ENCODE data around the gene NTF4.
"Not testable (repeated sequence)": the region's sequence is repeated elsewhere in the genome, so short reads cannot be mapped to it uniquely, and the experiment has no call there.

Gene NTF4

DNA sequence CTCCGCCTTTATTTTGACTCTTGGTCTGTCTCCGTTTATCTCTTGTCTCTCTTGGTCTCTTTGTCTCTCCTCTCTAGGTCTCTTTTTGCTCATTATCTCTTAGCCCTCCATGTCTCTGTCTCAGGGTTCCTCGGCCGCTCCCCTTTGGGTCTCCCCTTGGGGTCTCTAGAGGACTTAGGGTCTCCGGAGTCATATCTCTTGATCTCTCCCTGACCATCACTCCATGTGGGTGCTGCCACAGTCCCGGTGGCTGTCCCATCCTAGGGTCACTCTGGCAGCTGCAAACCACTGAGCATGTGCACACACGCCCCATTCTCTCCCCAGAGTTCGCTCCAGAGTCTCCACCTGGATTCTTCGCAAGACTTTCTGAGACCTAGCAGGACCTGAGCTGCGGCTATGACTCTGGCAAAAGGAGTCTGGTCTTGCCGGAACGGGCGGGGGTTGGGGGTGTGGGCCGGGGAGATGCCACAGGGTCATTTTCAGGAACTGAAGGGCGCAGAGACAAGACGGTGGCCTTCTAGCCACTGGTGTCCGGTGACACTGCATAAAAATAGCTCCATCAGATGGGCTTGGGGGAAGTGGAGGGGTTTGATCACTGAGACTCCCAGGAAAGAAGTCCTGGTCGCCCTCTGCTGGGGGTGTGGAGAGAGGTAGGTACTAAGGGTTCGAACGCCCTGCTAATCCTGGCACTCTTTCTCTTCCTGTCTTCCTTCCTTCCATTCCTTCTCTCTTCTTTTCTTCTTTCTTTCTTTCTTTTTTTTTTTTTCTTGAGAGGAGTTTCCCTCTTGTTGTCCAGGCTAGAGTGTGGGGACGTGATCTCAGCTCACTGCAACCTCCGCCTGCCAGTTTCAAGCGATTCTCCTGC, 9.1 kb upstream of the NTF4 start:
- no peak overlapping the region for H3K4me3 ChIP-seq (ENCODE audit: low read length)
- no peak for TF ChIP-seq ZNF274 (IDR thresholded peaks at IDR 0.05; ENCODE audit: low read depth, low read length)

DNA sequence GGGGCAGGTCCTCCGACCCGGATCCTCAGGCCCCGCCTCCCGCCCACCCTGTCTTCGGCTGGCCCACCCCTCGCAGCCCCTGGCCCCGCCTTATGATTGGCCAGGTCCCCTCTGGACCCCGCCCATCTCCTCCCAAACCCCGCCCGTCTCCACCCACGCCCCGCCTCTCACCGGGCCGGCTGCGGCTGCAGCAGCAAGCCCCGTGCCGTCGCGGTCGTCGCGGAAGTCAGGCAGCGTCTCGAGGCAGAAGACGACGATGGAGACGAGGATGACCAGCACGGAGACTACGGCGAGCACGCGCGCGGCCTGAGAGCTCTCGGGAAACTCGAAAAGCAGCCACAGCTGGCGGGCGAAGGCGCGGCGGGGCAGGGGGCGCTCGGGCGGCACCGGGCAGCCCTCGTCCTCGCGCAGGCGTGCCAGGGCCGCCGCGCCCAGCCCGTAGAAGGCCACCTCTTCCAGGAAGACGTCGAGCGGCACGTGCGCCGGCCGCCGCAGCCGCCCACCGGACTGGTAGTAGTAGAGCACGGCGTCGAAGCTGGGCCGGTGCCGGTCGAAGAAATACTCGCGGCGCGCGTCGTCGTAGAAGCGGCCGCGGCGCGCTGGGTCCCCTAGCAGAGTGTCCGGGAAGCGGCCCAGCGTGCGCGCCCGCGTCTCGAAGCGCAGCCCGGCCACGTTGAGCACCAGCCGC, 7.4 kb upstream of the NTF4 start:
- H3K4me3 ChIP-seq (ENCODE audit: low read length): no peak overlapping the region
- no peak for TF ChIP-seq ZNF274 (IDR thresholded peaks at IDR 0.05; ENCODE audit: low read depth, low read length)

DNA sequence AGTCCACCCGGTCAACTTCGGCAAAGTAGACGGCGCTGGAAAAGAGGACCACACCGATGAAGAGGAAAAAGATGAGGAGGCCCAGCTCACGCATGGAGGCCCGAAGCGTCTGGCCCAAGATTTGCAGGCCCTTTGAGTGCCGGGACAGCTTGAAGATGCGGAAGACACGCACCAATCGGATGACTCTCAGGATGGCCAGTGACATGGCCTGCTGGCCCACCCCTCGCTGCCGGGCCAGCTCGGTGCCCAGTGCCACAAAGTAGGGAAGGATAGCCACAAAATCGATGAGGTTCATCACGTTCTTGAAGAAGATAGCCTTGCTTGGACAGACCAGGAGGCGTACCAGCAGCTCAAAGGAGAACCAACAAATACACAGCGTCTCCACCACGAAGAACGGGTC, 5.8 kb upstream of the NTF4 start:
- no peak overlapping the region for H3K4me3 ChIP-seq (ENCODE audit: low read length)
- TF ChIP-seq ZNF274 (IDR thresholded peaks at IDR 0.05; ENCODE audit: low read depth, low read length): no peak

DNA sequence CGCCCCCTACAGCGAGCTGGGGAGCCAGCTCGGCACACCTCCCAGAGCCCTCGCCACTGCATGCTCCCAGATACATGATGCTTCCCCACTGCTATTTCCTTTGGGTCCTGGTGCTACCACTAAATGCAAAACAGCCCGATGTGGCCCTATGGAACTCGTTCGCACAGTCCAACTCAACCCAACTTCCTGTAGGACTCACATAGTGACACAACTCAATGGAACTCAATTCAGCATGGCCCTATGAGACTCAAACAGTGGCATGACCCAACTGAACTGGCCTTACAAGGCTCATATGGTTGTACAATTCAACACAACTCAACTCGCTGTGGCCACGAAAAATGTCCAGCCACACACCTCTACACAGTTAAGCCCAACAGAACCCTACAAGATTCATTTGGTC, 4.4 kb upstream of the NTF4 start:
- TF ChIP-seq ZNF274 (IDR thresholded peaks at IDR 0.05; ENCODE audit: low read depth, low read length): no peak
- no peak overlapping the region for H3K4me3 ChIP-seq (ENCODE audit: low read length)

DNA sequence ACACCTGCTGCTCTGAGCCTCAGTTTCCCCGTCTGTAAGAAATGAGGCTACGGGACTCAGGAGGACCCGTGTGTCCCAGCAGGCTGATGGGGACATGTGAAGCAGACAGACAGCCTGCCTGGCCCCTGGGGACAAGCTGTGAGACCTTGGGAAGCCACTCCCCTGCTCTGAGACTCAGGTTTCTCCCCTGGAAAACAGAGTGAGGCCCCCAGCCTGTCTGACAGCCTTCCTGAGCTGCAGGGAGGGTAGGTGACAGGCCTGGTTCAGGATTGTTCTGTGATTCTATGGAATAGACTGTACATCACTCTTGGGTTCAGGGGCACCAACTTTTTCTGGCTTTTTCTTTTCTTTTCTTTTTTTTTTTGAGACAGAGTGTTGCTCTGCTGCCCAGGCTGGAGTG, 2.9 kb upstream of the NTF4 start:
- TF ChIP-seq ZNF274 (IDR thresholded peaks at IDR 0.05; ENCODE audit: low read depth, low read length): no peak

DNA sequence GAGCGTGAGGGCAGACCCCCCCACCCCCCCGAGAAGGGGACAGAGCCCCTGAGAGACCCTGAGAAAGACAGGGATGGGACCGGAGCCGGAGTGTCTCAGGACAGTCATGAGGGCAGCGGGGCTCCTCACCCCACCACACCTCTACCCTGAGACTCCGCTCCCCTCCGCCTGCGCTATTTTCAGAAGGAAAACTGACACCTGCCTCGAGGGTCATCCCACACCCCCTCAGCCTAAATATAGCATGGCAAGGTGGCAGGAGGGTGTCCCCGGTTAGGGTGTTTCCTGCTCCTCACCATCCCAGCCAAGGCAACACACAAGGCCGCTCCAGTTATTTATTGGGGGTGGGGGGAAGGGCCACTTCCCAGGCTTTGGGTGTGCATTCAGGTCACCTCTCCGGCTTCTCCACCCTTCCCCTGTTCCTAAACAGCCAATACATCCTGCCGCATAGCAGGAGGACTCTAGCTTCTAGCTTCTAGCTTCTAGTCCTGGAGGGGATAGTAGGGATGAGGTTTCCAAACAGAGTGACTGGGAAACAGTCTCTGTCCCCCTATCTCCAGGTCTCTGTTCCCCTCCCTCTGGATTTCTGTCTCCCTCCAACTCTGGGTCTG, 1.4 kb upstream of the NTF4 start:
- no peak overlapping the region for H3K4me3 ChIP-seq (ENCODE audit: low read length)
- TF ChIP-seq ZNF274 (IDR thresholded peaks at IDR 0.05; ENCODE audit: low read depth, low read length): no peak

More for the DNA sequence above, 2.9 kb upstream of the NTF4 start:
- H3K4me3 ChIP-seq (ENCODE audit: low read length): no peak overlapping the region

DNA sequence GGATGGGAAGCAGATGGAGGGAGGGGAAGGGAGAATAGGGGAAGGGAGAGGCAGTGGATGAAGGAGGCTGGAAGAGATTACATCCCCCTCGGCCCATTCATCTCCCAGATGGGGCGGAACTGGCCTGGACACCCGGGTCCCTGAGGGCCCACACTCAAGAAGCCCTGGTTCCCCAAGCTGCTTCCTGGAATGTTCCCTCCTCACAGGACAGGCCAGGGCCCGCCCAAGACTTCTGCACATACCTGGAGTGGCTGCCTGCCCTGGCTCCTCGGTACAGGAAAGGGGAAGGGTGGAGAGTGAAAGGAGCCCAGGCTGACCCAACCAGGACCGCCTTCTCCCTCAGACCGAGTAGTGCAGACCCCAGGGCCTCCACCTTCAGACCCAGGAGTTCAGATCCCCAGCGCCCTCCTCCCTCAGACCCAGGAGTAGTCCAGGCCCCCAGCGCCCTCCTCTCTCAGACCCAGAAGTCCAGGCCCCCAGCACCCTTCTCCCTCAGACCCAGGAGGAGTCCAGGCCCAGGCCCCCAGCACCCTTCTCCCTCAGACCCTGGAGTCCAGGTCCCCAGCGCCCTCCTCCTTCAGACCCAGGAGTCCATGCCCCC, 489 bp downstream of the NTF4 start:
- no peak for TF ChIP-seq ZNF274 (IDR thresholded peaks at IDR 0.05; ENCODE audit: low read depth, low read length)
- H3K4me3 ChIP-seq (ENCODE audit: low read length): no peak overlapping the region

DNA sequence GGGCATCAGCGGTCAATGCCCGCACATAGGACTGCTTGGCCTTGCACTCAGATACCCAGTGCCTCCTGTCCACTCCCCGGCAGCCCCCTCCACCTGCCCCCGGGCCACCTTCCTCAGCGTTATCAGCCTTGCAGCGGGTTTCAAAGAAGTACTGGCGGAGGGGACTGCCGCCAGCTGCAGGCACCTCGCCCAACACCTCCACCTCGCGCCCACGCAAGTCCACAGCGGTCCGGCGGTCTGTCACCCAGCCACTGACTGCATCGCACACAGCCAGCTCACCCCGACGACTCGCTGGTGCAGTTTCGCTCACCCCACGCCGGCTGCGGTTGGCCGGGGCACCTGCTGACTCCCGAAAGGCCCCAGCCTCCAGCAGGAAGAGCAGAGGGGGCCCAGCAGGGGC, 3.2 kb downstream of the NTF4 start:
- H3K4me3 ChIP-seq (ENCODE audit: low read length): no peak overlapping the region
- TF ChIP-seq ZNF274 (IDR thresholded peaks at IDR 0.05; ENCODE audit: low read depth, low read length): no peak

DNA sequence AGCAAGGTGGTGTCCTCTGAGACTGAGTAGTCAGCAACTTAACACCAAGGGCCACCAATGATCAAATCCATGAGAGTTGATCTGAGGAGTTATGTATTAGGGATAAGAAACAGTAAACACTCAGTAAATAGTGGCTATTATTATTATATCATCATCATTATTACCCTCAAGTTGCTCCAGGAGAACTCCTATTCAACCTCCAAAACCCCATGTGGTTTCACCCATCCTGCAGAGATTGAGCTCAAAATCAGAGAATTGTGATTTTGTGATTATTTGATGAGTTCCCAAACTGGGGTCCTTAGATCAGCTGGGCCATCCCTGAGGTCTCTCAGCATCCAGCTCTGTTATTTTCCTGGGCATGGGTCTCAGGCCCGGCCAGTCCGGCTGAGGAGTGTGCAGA, 3.6 kb downstream of the NTF4 start:
- H3K4me3 ChIP-seq (ENCODE audit: low read length): no peak overlapping the region
- TF ChIP-seq ZNF274 (IDR thresholded peaks at IDR 0.05; ENCODE audit: low read depth, low read length): no peak

DNA sequence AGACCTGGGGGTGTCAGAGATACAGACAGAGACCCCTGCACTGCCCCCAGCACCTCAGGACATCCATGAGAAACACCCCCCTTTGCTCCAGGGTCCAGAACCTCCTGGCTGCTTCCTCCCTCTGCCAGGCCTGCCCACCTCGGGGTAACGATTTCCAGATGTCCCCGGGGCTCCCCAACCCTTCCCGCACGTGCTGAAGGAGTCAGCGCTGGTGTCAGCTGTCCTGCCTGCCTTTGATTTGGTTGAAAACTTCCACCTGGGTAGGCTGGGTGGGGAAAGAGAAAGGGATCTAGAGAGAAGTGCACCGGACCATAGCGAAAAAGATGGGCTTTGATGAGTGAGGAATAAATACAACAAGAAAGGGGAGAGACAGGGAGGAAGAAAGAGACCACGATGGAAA, 5.6 kb downstream of the NTF4 start:
- no peak overlapping the region for H3K4me3 ChIP-seq (ENCODE audit: low read length)
- no peak for TF ChIP-seq ZNF274 (IDR thresholded peaks at IDR 0.05; ENCODE audit: low read depth, low read length)

DNA sequence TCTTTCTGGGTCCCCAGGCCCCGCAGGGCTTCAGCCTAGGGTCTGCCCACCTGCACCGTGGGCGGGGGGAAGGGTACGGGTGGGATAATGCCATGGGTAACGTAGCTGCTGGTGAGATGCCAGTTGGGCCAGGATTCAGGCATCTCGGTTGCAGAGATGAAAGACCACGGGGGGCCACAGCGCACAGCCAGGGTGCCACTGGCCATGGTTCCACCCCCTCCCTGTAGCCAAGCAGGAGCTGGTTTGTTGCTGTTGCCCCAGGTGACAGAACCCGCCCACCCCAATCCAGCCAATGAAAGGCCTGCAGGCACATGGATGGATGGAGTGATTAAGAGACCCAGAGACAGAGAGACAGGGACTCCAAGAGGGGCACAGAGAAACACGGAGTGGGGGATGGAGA, 6.1 kb downstream of the NTF4 start:
- TF ChIP-seq ZNF274 (IDR thresholded peaks at IDR 0.05; ENCODE audit: low read depth, low read length): no peak
- H3K4me3 ChIP-seq (ENCODE audit: low read length): no peak overlapping the region

DNA sequence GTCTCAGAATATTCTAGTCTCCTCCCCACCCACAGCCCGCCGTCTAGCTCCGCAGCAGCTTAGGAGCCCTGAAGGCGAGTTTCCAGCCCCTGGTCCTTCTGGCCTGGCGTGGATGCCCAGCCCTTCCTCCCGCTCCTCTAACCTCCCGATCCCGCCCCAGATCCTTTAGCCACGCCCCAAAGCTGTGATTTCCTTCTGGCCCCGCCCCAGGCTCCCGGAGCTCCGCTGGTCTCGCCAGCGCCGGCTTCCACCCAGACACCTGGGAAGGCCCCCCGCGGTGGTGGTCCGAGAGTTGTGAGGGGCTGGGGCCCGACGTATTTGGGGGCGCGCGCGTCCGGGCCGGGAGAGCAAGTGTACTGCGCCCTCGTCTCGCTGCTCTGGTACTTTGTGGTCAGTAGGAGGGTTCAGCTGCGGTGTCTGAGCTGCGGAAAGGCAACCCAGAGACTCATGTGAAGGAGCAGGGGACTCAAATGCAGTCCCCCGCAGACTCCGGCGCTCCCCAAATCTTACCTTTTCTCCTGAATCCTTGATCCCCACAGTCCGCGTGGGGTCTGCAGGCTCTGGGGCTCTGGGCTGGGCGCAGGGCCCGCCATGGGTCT, 6.9 kb downstream of the NTF4 start, which contains the start of gene CGB7:
TSS of gene CGB7 (minus strand) at position 114 of the 599 bp plus-strand sequence. CDS start 2,374 bp downstream, outside the sequence.
- H3K4me3 ChIP-seq (ENCODE audit: low read length): no peak within 1 kb of the TSS; the same call in 1 of the 2 replicates
- TF ChIP-seq ZNF274 (IDR thresholded peaks at IDR 0.05; ENCODE audit: low read depth, low read length): no peak

DNA sequence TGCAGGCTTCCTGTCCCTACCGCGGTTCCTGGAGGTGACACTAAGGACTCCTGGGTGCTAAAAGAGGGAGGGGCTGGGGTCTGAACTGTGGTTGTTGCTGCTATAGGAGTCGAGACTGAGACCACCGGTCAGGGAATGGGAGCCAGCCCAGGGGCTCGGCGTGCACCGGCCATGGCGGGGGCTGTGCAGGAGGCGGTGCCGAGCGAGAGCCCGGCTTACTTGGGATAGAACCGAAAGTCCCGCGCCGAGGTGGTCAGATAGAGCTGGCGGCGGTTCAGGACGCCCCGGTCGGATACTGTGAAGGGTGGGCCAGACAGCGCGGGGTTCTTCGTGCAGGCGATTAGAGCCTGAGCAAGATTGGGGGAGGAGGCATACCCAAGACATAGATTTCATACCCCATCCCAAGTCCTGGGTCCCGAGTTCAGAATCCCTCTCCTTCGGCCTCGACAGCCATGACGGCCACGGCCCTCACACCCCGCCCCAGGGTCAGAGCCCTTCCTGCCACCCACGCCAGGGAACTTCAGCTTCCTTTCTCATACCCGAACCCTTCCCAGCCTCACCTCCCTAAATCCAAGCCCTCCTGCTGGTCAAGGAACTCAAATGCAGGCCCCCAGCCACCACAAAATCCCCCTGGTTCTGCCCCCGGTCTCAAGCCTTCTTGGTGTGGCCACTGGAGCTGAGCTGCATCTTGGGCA, 7.6 kb downstream of the NTF4 start:
- not testable (repeated sequence) for H3K4me3 ChIP-seq (ENCODE audit: low read length)
